Fibroblast of pulmonary artery (primary cell): ENCODE data around the gene SFR1.

Source experiments
- DNase-seq: peaks from one replicate; pipeline ENCODE4 v3.0.0-alpha.2; 2010; ENCODE audit warnings: low read depth
- H3K4me3 ChIP-seq: replicated peaks from 2 replicates; pipeline ENCODE4 v1.5.1; 2011; ENCODE audit warnings: low read depth, mild to moderate bottlenecking, control low read depth, low read length, moderate library complexity
- TF ChIP-seq, protein P1 (sequence below): IDR thresholded peaks from 2 replicates; pipeline ENCODE4 v1.5.1; 2011; ENCODE audit warnings: mild to moderate bottlenecking, control low read depth, low read length, inconsistent platforms; ENCODE audit errors: missing control alignments

The SFR1 gene, protein sequence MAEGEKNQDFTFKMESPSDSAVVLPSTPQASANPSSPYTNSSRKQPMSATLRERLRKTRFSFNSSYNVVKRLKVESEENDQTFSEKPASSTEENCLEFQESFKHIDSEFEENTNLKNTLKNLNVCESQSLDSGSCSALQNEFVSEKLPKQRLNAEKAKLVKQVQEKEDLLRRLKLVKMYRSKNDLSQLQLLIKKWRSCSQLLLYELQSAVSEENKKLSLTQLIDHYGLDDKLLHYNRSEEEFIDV

GRCh38 chr10:104121485-104122224 lies at the start of gene SFR1:
SFR1 (plus strand) TSS chr10:104122171; CDS start chr10:104122184, 13 bp downstream.
- DNase-seq: peak; percentile 99
- TF ChIP-seq, protein P1, sequence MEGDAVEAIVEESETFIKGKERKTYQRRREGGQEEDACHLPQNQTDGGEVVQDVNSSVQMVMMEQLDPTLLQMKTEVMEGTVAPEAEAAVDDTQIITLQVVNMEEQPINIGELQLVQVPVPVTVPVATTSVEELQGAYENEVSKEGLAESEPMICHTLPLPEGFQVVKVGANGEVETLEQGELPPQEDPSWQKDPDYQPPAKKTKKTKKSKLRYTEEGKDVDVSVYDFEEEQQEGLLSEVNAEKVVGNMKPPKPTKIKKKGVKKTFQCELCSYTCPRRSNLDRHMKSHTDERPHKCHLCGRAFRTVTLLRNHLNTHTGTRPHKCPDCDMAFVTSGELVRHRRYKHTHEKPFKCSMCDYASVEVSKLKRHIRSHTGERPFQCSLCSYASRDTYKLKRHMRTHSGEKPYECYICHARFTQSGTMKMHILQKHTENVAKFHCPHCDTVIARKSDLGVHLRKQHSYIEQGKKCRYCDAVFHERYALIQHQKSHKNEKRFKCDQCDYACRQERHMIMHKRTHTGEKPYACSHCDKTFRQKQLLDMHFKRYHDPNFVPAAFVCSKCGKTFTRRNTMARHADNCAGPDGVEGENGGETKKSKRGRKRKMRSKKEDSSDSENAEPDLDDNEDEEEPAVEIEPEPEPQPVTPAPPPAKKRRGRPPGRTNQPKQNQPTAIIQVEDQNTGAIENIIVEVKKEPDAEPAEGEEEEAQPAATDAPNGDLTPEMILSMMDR: peak; percentile 40
- H3K4me3 ChIP-seq: peak within 1 kb of the TSS; percentile 82

DNA sequence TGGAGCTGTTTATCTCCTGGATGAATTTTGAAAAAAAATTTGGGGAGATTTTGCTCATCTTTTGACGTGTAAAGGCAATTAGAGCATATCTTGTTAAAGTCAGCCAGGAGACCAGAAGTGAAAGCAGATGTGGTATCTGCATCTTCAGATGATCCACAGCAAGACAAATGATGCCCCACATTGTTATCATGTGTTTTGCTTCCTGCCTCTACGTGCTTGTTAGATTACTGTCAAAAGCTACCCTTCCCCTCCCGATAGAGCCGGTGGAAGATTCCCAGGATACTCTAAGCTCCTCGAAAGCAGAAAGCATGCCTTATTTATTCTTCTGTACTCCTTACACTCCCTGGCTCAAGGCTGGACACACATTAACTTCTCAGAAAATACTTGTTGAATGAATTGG lies 49.2 kb upstream of the SFR1 start:
- TF ChIP-seq, protein P1: no peak
- no peak overlapping the region for H3K4me3 ChIP-seq
- DNase-seq: no peak

GRCh38 chr10:104074505-104074904 lies 47.5 kb upstream of the SFR1 start:
- H3K4me3 ChIP-seq: no peak overlapping the region
- TF ChIP-seq, protein P1: no peak
- no peak for DNase-seq

DNA sequence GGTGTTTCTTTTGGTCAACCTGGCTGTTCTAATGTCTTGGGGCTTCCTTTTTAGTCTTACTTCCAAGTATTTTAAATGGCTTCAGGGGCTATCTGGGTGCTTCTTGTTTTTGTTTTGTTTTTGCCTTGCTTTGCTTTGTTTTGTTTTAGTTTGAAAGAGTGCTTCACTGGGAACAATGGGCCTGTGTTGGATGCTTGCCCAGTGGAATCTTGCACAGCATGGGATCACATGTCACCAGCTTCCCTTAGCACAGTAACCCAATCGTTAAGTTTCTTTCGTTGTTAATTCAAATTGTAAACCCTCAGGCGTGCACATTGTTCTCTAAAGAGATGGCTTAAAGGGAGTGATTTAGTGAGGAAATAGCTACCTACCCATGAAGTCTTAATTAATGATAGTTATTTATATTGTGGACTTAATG lies 45.2 kb upstream of the SFR1 start:
- TF ChIP-seq, protein P1: no peak
- peak; percentile 94 for DNase-seq
- H3K4me3 ChIP-seq: no peak overlapping the region

- DNase-seq: no peak
- TF ChIP-seq, protein P1: no peak
- H3K4me3 ChIP-seq: no peak overlapping the region
Observed at GRCh38 chr10:104077247-104077646, 44.7 kb upstream of the SFR1 start.

DNA sequence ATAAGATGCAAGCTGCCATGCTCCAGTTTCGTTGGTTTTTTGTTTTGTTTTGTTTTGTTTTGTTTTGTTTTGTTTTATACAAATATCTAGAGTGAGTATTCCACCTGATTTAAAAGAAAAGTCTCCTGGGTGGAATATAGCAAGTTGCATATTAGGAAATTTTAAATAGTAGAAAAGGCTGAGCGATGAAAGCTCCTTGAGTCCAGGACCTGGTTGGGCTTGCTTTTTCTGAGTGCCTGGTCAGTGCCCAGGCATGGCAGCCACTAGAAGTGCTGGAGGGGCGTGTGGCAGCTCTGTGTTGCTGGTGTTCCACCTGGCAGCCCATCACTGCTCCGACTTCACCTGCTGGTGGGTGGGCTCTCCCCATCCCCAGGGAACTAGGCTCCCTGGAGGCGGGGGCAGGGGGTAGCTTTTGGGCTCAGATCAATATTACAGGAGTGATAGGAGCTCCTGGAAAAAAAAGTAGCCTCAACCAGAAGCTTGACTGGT lies 44.3 kb upstream of the SFR1 start:
- TF ChIP-seq, protein P1: no peak
- H3K4me3 ChIP-seq: no peak overlapping the region
- no peak for DNase-seq

- TF ChIP-seq, protein P1: peak; percentile 59
- no peak overlapping the region for H3K4me3 ChIP-seq
- DNase-seq: peak; percentile 58
Observed at GRCh38 chr10:104080762-104081161, 41.2 kb upstream of the SFR1 start.
